Right cardiac atrium (tissue), 5 donors: ENCODE data around the gene ITPR1. TPM values are rescaled to one million over a fixed set of nuclear protein-coding genes. Genes with fewer than 3 reads are reported as not detected.

ENCODE experiments used
- ATAC-seq, 2 donors: fragments of 200-7000 bp; cut with Tn5 transposase; one replicate each; pipeline versions ENCODE4 v1.8.0 to v1.9.1; 2020; ENCODE audit warnings: moderate library complexity in 2 of 2, mild to moderate bottlenecking in 1 of 2
- DNase-seq, 3 donors: peaks; one replicate each; pipeline ENCODE4 v3.0.0-alpha.2; 2020
- H3K27ac ChIP-seq: one replicate; pipeline ENCODE4 v1.5.1; 2013; ENCODE audit warnings: mild to moderate bottlenecking, low read length, control low read depth, moderate library complexity
- H3K27me3 ChIP-seq: one replicate; pipeline ENCODE4 v1.6.1; 2013; ENCODE audit not compliant: control insufficient read depth, insufficient read depth
- H3K4me1 ChIP-seq: one replicate; pipeline ENCODE4 v1.6.1; 2013; ENCODE audit warnings: low read length; ENCODE audit not compliant: control insufficient read depth, insufficient read depth
- H3K4me3 ChIP-seq: one replicate; pipeline ENCODE4 v1.5.1; 2013; ENCODE audit warnings: low read length, control low read depth
- H3K9me3 ChIP-seq: one replicate; pipeline ENCODE4 v1.6.1; 2013; ENCODE audit warnings: low read length; ENCODE audit not compliant: control insufficient read depth
- WGBS: extraction: QIAGEN DNeasy Blood & Tissue Kit; methylation state at CpG from one replicate; pipeline ENCODE4 v1.1.7; 2013; 5-methylcytosine and 5-hydroxymethylcytosine counted together
- intact Hi-C, 4 donors: fragments of 100-400 bp; cut with DNase I; formaldehyde crosslinking; loops; one replicate each; pipeline versions ENCODE4 v1.11.0 to v1.14.0; 2022 to 2023
- polyA plus RNA-seq: library from polyadenylated mRNA; stranded (reverse); fragments of 200-250 nt; gene quantifications from one replicate; pipeline ENCODE4 v1.2.3, GENCODE V29; 2013
- total RNA-seq, 4 donors: library from RNA; stranded (reverse); fragmentation: NEBNext Ultra II Directional; extraction: Animal tissue kit (Norgen Biotek cat#: 25700); gene quantifications; one replicate each; pipeline ENCODE4 v1.2.1, GENCODE V29; 2021
- donor health status: healthy with polysubstance abuse.
- donor health status: DM: no; HTN: yes; CAD: no.
- donor health status: DM: no; HTN: no; CAD: no.
- donor health status: DM: no; HTN: yes; CAD: no; lungs with severe emphysema.
- donor health status: DM: yes; HTN: yes; CAD: no.

Gene ITPR1
- total and polyA plus RNA-seq, 5 donors, result 13.9 to 59.0 (median 39.5) TPM

GRCh38 chr3:4835616-4836043 is 342.5 kb downstream of the ITPR1 start:
- Histone ChIP-seq H3K4me1 (no peaks in the 10 kb centered on the region), H3K9me3 (no peaks in the 10 kb centered on the region), H3K4me3 (no peak overlapping the region), H3K27me3 (no peaks in the 10 kb centered on the region), H3K27ac (no peak overlapping the region)
- intact Hi-C loops, result no loop called here
- DNase-seq (no peak), ATAC-seq (no peak)
- 47% methylated on average over 3 of the region's 3 CpGs for WGBS

GRCh38 chr3:4836516-4836915 is 343.4 kb downstream of the ITPR1 start:
- Histone ChIP-seq H3K4me3 (no peak overlapping the region), H3K9me3 (no peaks in the 10 kb centered on the region), H3K4me1 (no peaks in the 10 kb centered on the region), H3K27ac (no peak overlapping the region), H3K27me3 (no peaks in the 10 kb centered on the region)
- intact Hi-C loops, result no loop called here
- DNase-seq (no peak), ATAC-seq (no peak)
- 91% methylated on average over 2 of the region's 2 CpGs for WGBS

GRCh38 chr3:4837374-4837930 is 344.3 kb downstream of the ITPR1 start:
- Histone ChIP-seq H3K27me3 (no peaks in the 10 kb centered on the region), H3K9me3 (no peaks in the 10 kb centered on the region), H3K27ac (no peak overlapping the region), H3K4me1 (no peaks in the 10 kb centered on the region), H3K4me3 (no peak overlapping the region)
- intact Hi-C loops, result no loop called here
- no peak for ATAC-seq
- 75% methylated on average over 5 of the region's 5 CpGs for WGBS
- DNase-seq, result no peak

- Histone ChIP-seq H3K9me3 (no peaks in the 10 kb centered on the region), H3K4me3 (no peak overlapping the region), H3K27me3 (no peaks in the 10 kb centered on the region), H3K27ac (no peak overlapping the region), H3K4me1 (no peaks in the 10 kb centered on the region)
- no peak for ATAC-seq
- WGBS, result 91% methylated on average over 4 of the region's 4 CpGs
- DNase-seq, result no peak
- intact Hi-C loops, result no loop called here
These were observed 345.5 kb downstream of the ITPR1 start for GRCh38 chr3:4838621-4839022.

- Histone ChIP-seq H3K4me3 (no peak overlapping the region), H3K4me1 (no peaks in the 10 kb centered on the region), H3K27ac (no peak overlapping the region), H3K27me3 (no peaks in the 10 kb centered on the region), H3K9me3 (no peaks in the 10 kb centered on the region)
- ATAC-seq (no peak), DNase-seq (no peak)
- 99% methylated on average over 3 of the region's 3 CpGs for WGBS
- intact Hi-C loops, result no loop called here
These were observed 346.1 kb downstream of the ITPR1 start for GRCh38 chr3:4839278-4839677.

GRCh38 chr3:4841225-4841624 is 348.1 kb downstream of the ITPR1 start:
- intact Hi-C loops, result no loop called here
- H3K27ac ChIP-seq, result no peak overlapping the region
- no peak overlapping the region for H3K4me3 ChIP-seq
- no peaks in the 10 kb centered on the region for H3K4me1 ChIP-seq
- H3K9me3 ChIP-seq, result no peaks in the 10 kb centered on the region
- no peaks in the 10 kb centered on the region for H3K27me3 ChIP-seq
- DNase-seq (no peak), ATAC-seq (no peak)
- 84% methylated on average over 3 of the region's 3 CpGs for WGBS

- no peak for DNase-seq
- intact Hi-C loops, result no loop called here
- H3K4me3 ChIP-seq, result no peak overlapping the region
- 92% methylated on average over 3 of the region's 3 CpGs for WGBS
- no peak overlapping the region for H3K27ac ChIP-seq
- no peaks in the 10 kb centered on the region for H3K27me3 ChIP-seq
- no peaks in the 10 kb centered on the region for H3K9me3 ChIP-seq
- ATAC-seq, result no peak
- H3K4me1 ChIP-seq, result no peaks in the 10 kb centered on the region
These were observed 348.8 kb downstream of the ITPR1 start for GRCh38 chr3:4841776-4842440.

GRCh38 chr3:4843619-4844018 is 350.5 kb downstream of the ITPR1 start:
- intact Hi-C loops, result no loop called here
- ATAC-seq (no peak), DNase-seq (no peak)
- WGBS, result 96% methylated on average over 5 of the region's 5 CpGs
- Histone ChIP-seq H3K27me3 (no peaks in the 10 kb centered on the region), H3K27ac (no peak overlapping the region), H3K9me3 (no peaks in the 10 kb centered on the region), H3K4me1 (no peaks in the 10 kb centered on the region), H3K4me3 (no peak overlapping the region)

- no peaks in the 10 kb centered on the region for H3K27me3 ChIP-seq
- no peak overlapping the region for H3K27ac ChIP-seq
- H3K9me3 ChIP-seq, result no peaks in the 10 kb centered on the region
- ATAC-seq, result no peak
- intact Hi-C loops, result no loop called here
- H3K4me1 ChIP-seq, result no peaks in the 10 kb centered on the region
- 64% methylated on average over 3 of the region's 3 CpGs for WGBS
- no peak overlapping the region for H3K4me3 ChIP-seq
- DNase-seq, result no peak
These were observed 352.7 kb downstream of the ITPR1 start for GRCh38 chr3:4845882-4846281.

- H3K4me1 ChIP-seq, result no peaks in the 10 kb centered on the region
- intact Hi-C loops, result no loop called here
- DNase-seq (no peak), ATAC-seq (no peak)
- no peak overlapping the region for H3K4me3 ChIP-seq
- H3K27ac ChIP-seq, result no peak overlapping the region
- H3K27me3 ChIP-seq, result no peaks in the 10 kb centered on the region
- H3K9me3 ChIP-seq, result no peaks in the 10 kb centered on the region
- 78% methylated on average over 4 of the region's 4 CpGs for WGBS
These were observed 353.4 kb downstream of the ITPR1 start for GRCh38 chr3:4846543-4846942.

GRCh38 chr3:4848176-4848825 is 355.2 kb downstream of the ITPR1 start:
- Histone ChIP-seq H3K27me3 (no peaks in the 10 kb centered on the region), H3K4me3 (no peak overlapping the region), H3K4me1 (no peaks in the 10 kb centered on the region), H3K9me3 (no peaks in the 10 kb centered on the region), H3K27ac (no peak overlapping the region)
- DNase-seq (no peak), ATAC-seq (no peak)
- WGBS, result 61% methylated on average over 6 of the region's 6 CpGs
- intact Hi-C loops, result no loop called here
